ENCODE measurements around the gene SMURF1. TPM values are rescaled to one million over a fixed set of nuclear protein-coding genes. Genes with fewer than 3 reads are reported as not detected.

SMURF1 gene
- total RNA-seq, 1 donor from 2014 or later = 35.0 TPM

GRCh38 chr7:99011706-99012404 lies 132.1 kb downstream of the SMURF1 start:
- peaks cover 90% of the 10 kb centered on the region for H3K36me3 ChIP-seq
- no peak for TF ChIP-seq CTCF (IDR thresholded peaks at IDR 0.05)
- intact Hi-C loops (cut with DNase I) = no loop called here

GRCh38 chr7:99011341-99011705 lies 132.6 kb downstream of the SMURF1 start:
- Histone ChIP-seq H3K27me3 (no peaks in the 10 kb centered on the region), H3K27ac (no peak overlapping the region), H3K4me3 (no peak overlapping the region), H3K36me3 (peaks cover 95% of the 10 kb centered on the region), H3K9me3 (no peaks in the 10 kb centered on the region), H3K4me1 (no peaks in the 10 kb centered on the region)
- ATAC-seq (no peak), DNase-seq (no peak)
- no peak for TF ChIP-seq CTCF (IDR thresholded peaks at IDR 0.05)
- intact Hi-C loops (cut with DNase I) = no loop called here

More at GRCh38 chr7:99011706-99012404, 132.1 kb downstream of the SMURF1 start:
- Histone ChIP-seq H3K27me3 (no peaks in the 10 kb centered on the region), H3K9me3 (no peaks in the 10 kb centered on the region), H3K4me3 (no peak overlapping the region), H3K27ac (no peak overlapping the region), H3K4me1 (no peaks in the 10 kb centered on the region)
- ATAC-seq (no peak), DNase-seq (no peak)

- no peaks in the 10 kb centered on the region for H3K27me3 ChIP-seq
- no peak overlapping the region for H3K27ac ChIP-seq
- intact Hi-C loops (cut with DNase I) = no loop called here
- H3K4me1 ChIP-seq = no peaks in the 10 kb centered on the region
- ATAC-seq = no peak
- peaks cover 95% of the 10 kb centered on the region for H3K36me3 ChIP-seq
- no peaks in the 10 kb centered on the region for H3K9me3 ChIP-seq
- DNase-seq = no peak
- no peak overlapping the region for H3K4me3 ChIP-seq
- no peak for TF ChIP-seq CTCF (IDR thresholded peaks at IDR 0.05)
Observed at GRCh38 chr7:99010281-99010680, 133.6 kb downstream of the SMURF1 start.

- Histone ChIP-seq H3K4me3 (no peak overlapping the region), H3K27me3 (no peaks in the 10 kb centered on the region), H3K9me3 (no peaks in the 10 kb centered on the region), H3K4me1 (peaks cover 6% of the 10 kb centered on the region), H3K36me3 (peaks cover 93% of the 10 kb centered on the region), H3K27ac (no peak overlapping the region)
- intact Hi-C loops (cut with DNase I) = no loop called here
- no peak for DNase-seq
- ATAC-seq = no peak
- TF ChIP-seq CTCF (IDR thresholded peaks at IDR 0.05) = no peak
Observed at GRCh38 chr7:99008921-99009530, 134.9 kb downstream of the SMURF1 start.

GRCh38 chr7:99008181-99008631 lies 135.7 kb downstream of the SMURF1 start:
- ATAC-seq (no peak), DNase-seq (no peak)
- intact Hi-C loops (cut with DNase I) = no loop called here
- Histone ChIP-seq H3K27ac (no peak overlapping the region), H3K4me3 (no peak overlapping the region), H3K36me3 (peaks cover 89% of the 10 kb centered on the region), H3K4me1 (peaks cover 9% of the 10 kb centered on the region), H3K27me3 (no peaks in the 10 kb centered on the region), H3K9me3 (no peaks in the 10 kb centered on the region)
- TF ChIP-seq CTCF (IDR thresholded peaks at IDR 0.05) = no peak
